ENCODE data around the gene JAKMIP1. TPM values are rescaled to one million over a fixed set of nuclear protein-coding genes. Genes with fewer than 3 reads are reported as not detected.

JAKMIP1 gene
- total RNA-seq, 1 donor from 2014 or later = 0.76 TPM

GRCh38 chr4:6113641-6114040, 86.7 kb downstream of the JAKMIP1 start:
- ATAC-seq = no peak
- intact Hi-C loops (cut with DNase I) = no loop called here
- no peak for DNase-seq (ENCODE audit: low spot score)

GRCh38 chr4:6112606-6113290, 87.6 kb downstream of the JAKMIP1 start:
- DNase-seq (ENCODE audit: low spot score) (no peak), ATAC-seq (no peak)
- intact Hi-C loops (cut with DNase I) = no loop called here

- DNase-seq (ENCODE audit: low spot score) (no peak), ATAC-seq (no peak)
- intact Hi-C loops (cut with DNase I) = no loop called here
Observed at GRCh38 chr4:6111354-6111960, 88.9 kb downstream of the JAKMIP1 start.

- intact Hi-C loops (cut with DNase I) = no loop called here
- DNase-seq (ENCODE audit: low spot score) (no peak), ATAC-seq (no peak)
Observed at GRCh38 chr4:6110681-6111353, 89.5 kb downstream of the JAKMIP1 start.

GRCh38 chr4:6109842-6110560, 90.3 kb downstream of the JAKMIP1 start:
- ATAC-seq (no peak), DNase-seq (ENCODE audit: low spot score) (no peak)
- intact Hi-C loops (cut with DNase I) = no loop called here

GRCh38 chr4:6107886-6108285, 92.5 kb downstream of the JAKMIP1 start:
- ATAC-seq = no peak
- DNase-seq (ENCODE audit: low spot score) = no peak
- intact Hi-C loops (cut with DNase I) = no loop called here

- DNase-seq (ENCODE audit: low spot score) (no peak), ATAC-seq (no peak)
- intact Hi-C loops (cut with DNase I) = no loop called here
Observed at GRCh38 chr4:6107114-6107791, 93.1 kb downstream of the JAKMIP1 start.

GRCh38 chr4:6106156-6106555, 94.2 kb downstream of the JAKMIP1 start:
- intact Hi-C loops (cut with DNase I) = no loop called here
- DNase-seq (ENCODE audit: low spot score) (no peak), ATAC-seq (no peak)

- no peak for DNase-seq (ENCODE audit: low spot score)
- no peak for ATAC-seq
Observed at GRCh38 chr4:6105311-6105911, 94.9 kb downstream of the JAKMIP1 start.

GRCh38 chr4:6104541-6105130, 95.7 kb downstream of the JAKMIP1 start:
- no peak for DNase-seq (ENCODE audit: low spot score)
- intact Hi-C loops (cut with DNase I) = no loop called here
- no peak for ATAC-seq

More at GRCh38 chr4:6105311-6105911, 94.9 kb downstream of the JAKMIP1 start:
- intact Hi-C loops (cut with DNase I) = no loop called here

GRCh38 chr4:6097581-6097980, 102.8 kb downstream of the JAKMIP1 start:
- intact Hi-C loops (cut with DNase I) = no loop called here
- DNase-seq (ENCODE audit: low spot score) = no peak
- ATAC-seq = no peak

GRCh38 chr4:6095897-6096296, 104.5 kb downstream of the JAKMIP1 start:
- no peak for DNase-seq (ENCODE audit: low spot score)
- intact Hi-C loops (cut with DNase I) = no loop called here
- no peak for ATAC-seq

- intact Hi-C loops (cut with DNase I) = no loop called here
- no peak for DNase-seq (ENCODE audit: low spot score)
- ATAC-seq = no peak
Observed at GRCh38 chr4:6095023-6095752, 105.2 kb downstream of the JAKMIP1 start.

- no peak for DNase-seq (ENCODE audit: low spot score)
- intact Hi-C loops (cut with DNase I) = no loop called here
- ATAC-seq = no peak
Observed at GRCh38 chr4:6093671-6094070, 106.7 kb downstream of the JAKMIP1 start.

- DNase-seq (ENCODE audit: low spot score) = no peak
- intact Hi-C loops (cut with DNase I) = no loop called here
- no peak for ATAC-seq
Observed at GRCh38 chr4:6092971-6093370, 107.4 kb downstream of the JAKMIP1 start.

GRCh38 chr4:6092131-6092530, 108.2 kb downstream of the JAKMIP1 start:
- DNase-seq (ENCODE audit: low spot score) (no peak), ATAC-seq (no peak)
- intact Hi-C loops (cut with DNase I) = no loop called here

GRCh38 chr4:6090931-6091330, 109.4 kb downstream of the JAKMIP1 start:
- ATAC-seq = no peak
- DNase-seq (ENCODE audit: low spot score) = no peak
- intact Hi-C loops (cut with DNase I) = no loop called here

GRCh38 chr4:6088950-6089349, 111.4 kb downstream of the JAKMIP1 start:
- intact Hi-C loops (cut with DNase I) = no loop called here
- no peak for DNase-seq (ENCODE audit: low spot score)
- ATAC-seq = no peak
